Stimulated activated CD8-positive, alpha-beta memory T cell treated with anti-CD3 and anti-CD28 coated beads, Interleukin-4, amount 100 ng/mL, for 4 hours (primary cell): ENCODE results near the gene CFAP65.

Experiments used
- DNase-seq, 2 donors: peaks; one replicate each; pipeline ENCODE4 v3.0.0-alpha.2; 2020; ENCODE audit warnings: low read depth in 2 of 2, low spot score in 1 of 2

The CFAP65 gene

DNA sequence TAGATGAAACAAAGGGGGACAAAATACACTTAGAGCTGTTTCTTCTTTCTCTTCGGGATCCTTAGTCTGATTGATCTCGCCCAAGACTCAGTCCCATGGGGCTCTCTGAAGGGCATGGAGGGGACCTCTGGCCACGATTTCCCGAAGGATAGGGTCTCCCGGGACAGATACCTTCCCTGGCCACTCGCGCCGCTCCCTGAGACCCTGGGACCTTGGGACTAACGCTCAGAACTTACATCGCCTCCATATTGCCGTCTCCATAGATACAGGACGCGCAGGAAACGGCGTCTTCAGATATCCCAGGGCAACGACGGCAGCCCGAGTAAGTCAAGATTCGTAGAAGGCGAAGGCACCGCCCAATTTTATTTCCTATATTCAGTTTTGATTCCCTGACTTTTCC lies at the start of gene CFAP65:
CFAP65 (minus strand) TSS at position 265 of the 400 bp plus-strand sequence. CDS start 2,468 bp downstream, outside the sequence.
- DNase-seq, result no peak

- DNase-seq, result no peak
Measured at GRCh38 chr2:219090436-219091299, 49.4 kb upstream of the CFAP65 start.

DNA sequence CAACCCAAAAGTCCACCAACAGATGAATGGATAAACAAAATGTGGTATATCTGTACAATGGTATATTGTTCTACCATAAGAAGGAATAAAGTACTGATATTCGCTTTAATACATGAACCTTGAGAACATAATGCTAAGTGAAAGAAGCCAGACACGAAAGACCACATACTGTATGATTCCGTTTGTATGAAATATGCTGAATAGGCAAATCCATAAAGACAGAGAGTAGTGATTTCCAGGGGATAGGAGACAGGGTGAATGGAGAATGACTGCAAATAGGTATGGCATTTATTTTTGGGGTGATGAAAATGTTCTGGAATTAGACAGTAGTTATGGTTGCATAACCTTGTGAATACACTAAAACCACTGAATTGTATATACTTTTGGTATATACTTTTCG lies 48.0 kb upstream of the CFAP65 start:
- DNase-seq, result no peak

GRCh38 chr2:219087848-219088247 lies 46.5 kb upstream of the CFAP65 start:
- DNase-seq, result no peak

- no peak for DNase-seq
Measured at GRCh38 chr2:219087361-219087760, 46.0 kb upstream of the CFAP65 start.

DNA sequence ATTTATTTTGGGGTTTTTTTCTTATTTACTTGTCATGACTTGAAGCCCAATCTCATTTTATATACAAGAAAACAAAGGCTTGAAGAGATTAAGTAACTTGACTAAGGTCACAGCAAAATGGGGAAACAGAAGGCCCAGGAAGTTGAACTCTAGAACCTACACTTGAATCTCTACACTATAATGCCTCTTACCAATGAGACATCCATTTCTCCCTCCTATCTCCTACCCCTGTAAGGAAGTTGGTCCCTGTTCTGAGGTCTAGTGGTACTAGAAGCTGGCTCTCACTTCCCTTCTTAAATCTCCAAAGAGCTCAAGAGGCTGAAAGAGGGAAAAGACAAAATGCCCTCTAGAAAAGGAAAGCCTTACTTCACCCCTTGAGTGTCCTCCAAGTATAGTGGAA lies 44.9 kb upstream of the CFAP65 start:
- DNase-seq, result no peak

- DNase-seq, result no peak
Measured at GRCh38 chr2:219084791-219085190, 43.5 kb upstream of the CFAP65 start.

- DNase-seq, result no peak
Measured at GRCh38 chr2:219082332-219082958, 41.1 kb upstream of the CFAP65 start.

- DNase-seq, result no peak
Measured at GRCh38 chr2:219081701-219082331, 40.5 kb upstream of the CFAP65 start.

DNA sequence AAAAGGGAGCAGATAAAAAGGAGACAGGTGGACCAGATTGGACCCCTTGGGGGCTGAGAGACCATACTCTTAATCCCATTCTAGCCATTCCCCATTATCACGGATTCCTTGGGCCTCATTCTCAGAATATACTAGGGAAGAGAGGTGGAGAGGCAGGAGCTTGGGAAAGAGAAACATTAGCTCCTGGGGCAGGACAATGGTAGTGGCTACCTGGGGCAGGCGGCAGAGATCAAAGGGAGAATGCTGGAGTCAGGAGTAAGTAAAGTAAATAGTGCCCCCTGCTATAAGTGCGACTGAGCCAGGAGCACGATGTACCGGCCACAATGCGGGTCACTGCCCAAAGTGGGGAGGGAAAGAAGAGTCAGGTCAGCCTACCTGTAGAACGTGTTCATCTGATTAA lies 39.8 kb upstream of the CFAP65 start:
- DNase-seq, result no peak

- no peak for DNase-seq
Measured at GRCh38 chr2:219079417-219079816, 38.1 kb upstream of the CFAP65 start.

DNA sequence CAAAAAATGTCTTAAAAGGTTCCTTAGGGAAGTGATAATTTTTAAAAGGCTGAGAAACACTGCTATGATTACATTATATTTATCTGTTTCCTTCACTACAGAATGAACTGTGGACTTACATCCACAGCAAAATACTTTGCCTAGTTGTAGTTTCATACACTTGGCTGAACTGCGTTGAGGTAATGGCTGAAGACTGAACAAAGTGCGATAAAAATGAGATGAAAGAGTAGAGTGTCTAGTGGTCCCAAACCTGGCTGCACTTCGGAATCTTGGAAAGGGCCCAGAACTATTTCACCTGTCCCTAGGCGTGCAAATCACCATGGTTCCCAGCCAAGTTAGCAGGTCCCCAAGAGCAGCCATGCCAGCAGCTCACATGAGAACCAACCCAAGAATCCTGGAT lies 37.6 kb upstream of the CFAP65 start:
- DNase-seq, result no peak

DNA sequence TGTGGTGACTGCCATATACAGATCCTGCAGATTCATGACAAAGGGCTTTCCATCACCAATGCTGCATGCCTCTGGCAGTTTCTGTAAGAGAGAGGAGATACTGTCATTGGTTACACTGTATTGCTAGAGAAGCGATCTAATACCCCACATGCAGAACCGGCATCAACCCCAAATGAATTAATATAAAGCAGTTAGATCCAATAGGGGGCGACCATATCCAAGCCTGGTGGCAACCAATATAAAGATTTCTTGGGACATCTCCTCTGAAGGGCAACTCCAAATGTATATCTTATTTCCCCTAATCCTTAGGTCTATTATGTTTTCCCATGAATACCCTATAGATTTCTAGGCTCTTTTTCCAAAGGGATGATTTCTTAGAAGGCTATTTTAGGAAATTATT lies 36.8 kb upstream of the CFAP65 start:
- DNase-seq, result no peak

DNA sequence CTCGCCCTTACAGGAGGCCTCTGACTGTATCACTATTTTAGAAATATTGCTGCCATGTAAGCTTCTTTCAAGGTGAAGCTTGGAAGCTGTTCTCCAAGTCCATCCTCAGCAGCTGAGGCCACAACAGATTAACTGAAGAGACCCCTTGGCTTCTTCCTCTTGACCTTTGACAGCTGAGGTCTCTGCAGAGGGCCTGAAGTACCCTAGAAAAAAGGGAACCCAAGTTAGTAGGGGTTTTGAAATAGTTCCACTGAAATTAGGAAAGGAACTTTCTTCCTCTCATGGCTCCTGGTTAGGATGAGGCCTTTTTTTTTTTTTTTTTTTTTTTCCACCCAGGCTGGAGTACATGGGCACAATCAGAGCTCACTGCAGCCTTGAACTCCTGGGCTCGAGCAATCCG lies 34.9 kb upstream of the CFAP65 start:
- no peak for DNase-seq

GRCh38 chr2:219073413-219074129 lies 32.3 kb upstream of the CFAP65 start:
- DNase-seq, result no peak

- DNase-seq, result no peak
Measured at GRCh38 chr2:219072741-219073250, 31.5 kb upstream of the CFAP65 start.

GRCh38 chr2:219071131-219071816 lies 30.0 kb upstream of the CFAP65 start:
- DNase-seq, result no peak

DNA sequence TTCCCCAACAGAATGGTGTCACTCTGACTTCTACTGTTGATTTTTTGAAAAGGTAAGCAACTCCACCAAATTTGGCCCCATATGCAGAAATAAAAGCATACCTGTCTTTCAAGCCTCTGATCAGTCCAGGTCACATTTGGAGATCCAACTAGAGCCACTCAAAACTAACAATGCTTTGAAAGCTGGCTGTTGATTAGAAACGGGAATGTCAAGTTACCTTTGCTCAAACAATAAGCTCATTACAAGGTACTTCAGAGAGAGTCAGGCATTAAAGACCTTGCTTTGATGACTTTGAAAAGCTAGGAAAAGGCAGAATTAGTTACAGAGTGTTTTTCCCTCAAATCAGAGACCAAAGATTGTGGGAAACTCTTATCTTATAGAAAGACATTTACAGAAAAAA lies 24.2 kb upstream of the CFAP65 start:
- DNase-seq, result no peak

GRCh38 chr2:219062081-219062480 lies 20.8 kb upstream of the CFAP65 start:
- DNase-seq, result no peak
